ENCODE measurements around the gene DNAJB8.
A peak's percentile ranks its signal among the peaks of the same experiment; 100 is the strongest.

Gene DNAJB8

DNA sequence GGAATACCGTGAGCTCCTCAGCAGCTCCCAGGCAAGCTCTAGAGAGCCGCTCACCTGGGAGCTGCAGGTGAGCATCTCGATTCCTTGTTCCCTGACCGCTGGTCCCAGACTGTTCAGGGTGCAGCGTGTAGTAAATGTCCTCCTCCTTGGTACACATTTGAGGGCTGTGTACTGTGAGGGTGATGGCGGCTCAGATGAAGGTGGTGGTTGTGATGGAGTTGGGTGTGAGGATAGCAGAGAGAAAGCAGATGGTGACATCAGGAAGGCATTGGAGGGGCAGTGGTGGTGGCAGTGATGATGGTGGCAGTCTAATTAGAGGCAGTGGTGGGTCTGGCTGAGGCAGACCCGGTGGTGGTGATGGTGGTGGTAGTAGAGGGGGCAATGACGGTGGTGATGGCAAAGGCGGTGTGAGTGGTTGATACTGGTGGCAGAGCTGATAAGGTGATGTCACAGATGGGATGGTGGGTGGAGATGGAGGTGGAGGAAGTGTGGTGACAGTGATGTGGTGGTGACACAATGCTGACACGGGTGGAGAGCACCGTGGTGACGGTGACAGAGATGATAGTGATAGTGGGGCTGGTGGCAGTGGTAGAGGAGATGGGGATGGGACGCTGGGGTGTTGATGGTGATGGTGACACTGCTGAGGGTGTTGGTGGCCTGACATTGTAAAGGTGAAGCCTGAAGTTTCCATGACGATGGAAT lies at the start of gene DNAJB8:
DNAJB8 (minus strand) TSS at position 51 of the 702 bp plus-strand sequence. CDS start 3,645 bp downstream, outside the sequence.
- H3K9me3 Mint-ChIP-seq = no peaks in the 10 kb centered on the region
- peak; percentile 92 for ATAC-seq
- H3K4me3 Mint-ChIP-seq = no peak within 1 kb of the TSS
- peaks cover 32% of the 10 kb centered on the region for H3K4me1 Mint-ChIP-seq
- H3K36me3 Mint-ChIP-seq = no peaks in the 10 kb centered on the region
- no peak for DNase-seq (ENCODE audit: low spot score in 2 of 2)
- H3K27ac Mint-ChIP-seq = peak within 1 kb of the TSS; percentile 71

DNA sequence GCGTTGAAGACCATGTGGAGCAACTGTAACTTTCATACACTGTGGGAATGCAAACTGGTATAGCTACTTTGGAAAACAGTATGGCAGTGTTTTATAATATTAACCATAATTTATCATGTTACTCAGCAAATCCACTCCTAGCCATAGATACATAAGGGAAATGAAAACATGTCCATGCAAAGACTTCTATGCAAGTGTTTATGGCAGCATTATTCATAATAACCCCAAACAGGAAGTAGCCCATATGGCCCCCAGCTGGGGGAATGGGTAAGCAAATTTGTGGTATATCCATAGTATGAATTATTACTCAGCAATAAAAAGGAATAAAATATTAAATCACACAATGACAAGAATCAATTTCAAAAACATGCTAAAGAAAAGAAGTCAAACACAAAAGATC lies 49.3 kb upstream of the DNAJB8 start:
- H3K9me3 Mint-ChIP-seq = no peaks in the 10 kb centered on the region
- H3K27ac Mint-ChIP-seq = no peak overlapping the region
- no peaks in the 10 kb centered on the region for H3K36me3 Mint-ChIP-seq
- no peak overlapping the region for H3K4me3 Mint-ChIP-seq
- DNase-seq (ENCODE audit: low spot score in 2 of 2) (no peak), ATAC-seq (no peak)
- H3K4me1 Mint-ChIP-seq = no peaks in the 10 kb centered on the region

DNA sequence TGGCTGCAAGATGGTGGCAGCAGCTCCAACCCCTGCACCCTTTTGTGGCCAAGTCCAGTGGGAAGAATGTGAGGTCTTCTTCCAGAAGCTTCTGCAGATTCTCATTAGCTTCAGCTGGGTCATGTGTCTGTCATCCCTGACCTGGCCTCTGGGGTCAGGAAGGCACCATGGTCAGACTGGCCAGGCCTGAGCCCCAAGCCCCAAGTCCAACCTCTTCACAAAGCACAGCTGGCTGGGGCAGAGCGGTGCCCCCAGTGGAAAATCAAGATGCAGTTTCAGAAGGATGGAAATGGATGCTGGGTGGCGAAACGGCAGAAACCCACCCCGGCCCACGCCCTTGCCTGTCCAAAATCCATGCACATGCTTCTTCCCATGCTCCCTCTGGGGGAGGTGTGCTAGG lies 42.2 kb upstream of the DNAJB8 start:
- DNase-seq (ENCODE audit: low spot score in 2 of 2) (peak in 1 of 2 donors; percentile 25), ATAC-seq (no peak)
- Mint-ChIP-seq H3K4me1 (no peaks in the 10 kb centered on the region), H3K36me3 (no peaks in the 10 kb centered on the region), H3K4me3 (no peak overlapping the region), H3K9me3 (no peaks in the 10 kb centered on the region), H3K27ac (no peak overlapping the region)

DNA sequence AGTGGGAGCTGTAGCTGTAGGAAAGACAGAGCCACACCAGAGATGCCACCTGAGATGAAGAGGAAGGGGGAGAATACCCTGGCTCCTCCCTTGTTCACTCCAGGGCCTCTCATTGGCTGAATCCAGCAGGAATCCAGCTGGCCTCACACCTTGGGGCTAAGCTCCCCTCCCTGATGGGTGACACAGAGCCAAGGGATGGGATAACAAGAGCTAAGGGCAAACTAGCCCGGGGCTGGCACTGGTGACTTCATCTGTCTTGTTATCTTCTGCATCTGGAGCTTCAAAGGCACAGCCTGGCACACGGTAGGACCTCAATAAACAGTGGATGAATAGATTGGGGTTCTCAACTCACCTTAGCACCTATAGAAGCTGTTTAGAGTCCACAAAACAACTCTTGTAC lies 40.1 kb upstream of the DNAJB8 start:
- no peaks in the 10 kb centered on the region for H3K36me3 Mint-ChIP-seq
- H3K4me3 Mint-ChIP-seq = no peak overlapping the region
- DNase-seq (ENCODE audit: low spot score in 2 of 2) (peak in 1 of 2 donors; percentile 44), ATAC-seq (no peak)
- no peaks in the 10 kb centered on the region for H3K4me1 Mint-ChIP-seq
- no peaks in the 10 kb centered on the region for H3K9me3 Mint-ChIP-seq
- no peak overlapping the region for H3K27ac Mint-ChIP-seq

DNA sequence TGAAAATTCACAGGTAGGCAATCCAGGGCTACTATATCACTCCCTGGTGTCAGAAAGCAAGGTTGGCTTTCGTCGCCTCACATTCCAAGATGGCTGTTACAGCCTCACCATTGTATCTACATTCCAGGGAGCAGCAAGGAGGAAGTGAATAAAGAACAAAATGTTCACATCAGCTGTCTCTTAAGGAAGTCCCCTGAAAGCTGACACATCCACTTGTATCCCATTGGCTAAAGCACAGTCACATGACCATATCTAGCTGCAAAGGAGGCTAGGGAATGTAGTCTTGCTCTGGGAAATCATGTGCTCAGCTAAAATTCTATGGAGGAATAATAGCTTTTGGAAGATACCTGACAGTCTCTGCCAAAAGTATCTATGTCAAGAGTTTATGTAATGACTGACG lies 39.1 kb upstream of the DNAJB8 start:
- ATAC-seq (no peak), DNase-seq (ENCODE audit: low spot score in 2 of 2) (no peak)
- Mint-ChIP-seq H3K27ac (no peak overlapping the region), H3K4me3 (no peak overlapping the region), H3K9me3 (no peaks in the 10 kb centered on the region), H3K36me3 (no peaks in the 10 kb centered on the region), H3K4me1 (no peaks in the 10 kb centered on the region)

DNA sequence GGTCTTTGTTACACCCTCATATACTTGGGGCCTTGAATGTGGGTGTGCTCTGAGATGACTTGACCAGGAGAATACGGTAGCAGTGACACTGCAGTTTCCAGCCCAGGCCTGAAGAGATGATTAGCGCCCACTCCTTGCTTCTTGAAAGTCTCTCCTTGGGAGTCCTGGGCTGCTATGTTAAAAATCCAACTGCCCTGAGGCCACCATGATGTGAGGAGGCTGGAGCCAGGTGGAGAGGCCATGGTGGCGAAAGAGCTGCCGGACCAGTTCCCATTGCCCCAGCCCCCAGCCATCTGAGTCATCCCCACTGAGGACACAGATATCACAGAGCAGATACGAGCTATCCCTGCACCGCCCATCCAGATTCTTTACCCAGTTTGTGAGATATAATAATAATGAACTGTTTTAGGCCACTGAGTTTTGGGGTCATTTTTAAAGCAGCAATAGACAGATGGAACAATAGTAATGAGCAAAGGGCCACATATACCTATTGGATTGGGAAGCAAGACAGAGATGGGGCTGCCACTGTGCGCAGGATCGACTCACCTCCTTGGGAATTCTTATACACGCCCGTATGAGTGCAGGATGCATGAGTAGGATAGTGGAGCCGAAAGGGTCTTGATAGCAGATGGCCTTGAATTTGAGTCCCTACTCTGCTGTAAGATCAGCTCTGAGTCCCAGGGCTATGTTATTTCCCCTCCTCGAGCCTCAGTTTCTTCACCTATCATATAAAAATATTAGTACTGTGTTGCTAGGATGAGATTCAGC lies 38.5 kb upstream of the DNAJB8 start:
- DNase-seq (ENCODE audit: low spot score in 2 of 2) (no peak), ATAC-seq (no peak)
- Mint-ChIP-seq H3K27ac (no peak overlapping the region), H3K4me3 (no peak overlapping the region), H3K9me3 (no peaks in the 10 kb centered on the region), H3K36me3 (no peaks in the 10 kb centered on the region), H3K4me1 (no peaks in the 10 kb centered on the region)

DNA sequence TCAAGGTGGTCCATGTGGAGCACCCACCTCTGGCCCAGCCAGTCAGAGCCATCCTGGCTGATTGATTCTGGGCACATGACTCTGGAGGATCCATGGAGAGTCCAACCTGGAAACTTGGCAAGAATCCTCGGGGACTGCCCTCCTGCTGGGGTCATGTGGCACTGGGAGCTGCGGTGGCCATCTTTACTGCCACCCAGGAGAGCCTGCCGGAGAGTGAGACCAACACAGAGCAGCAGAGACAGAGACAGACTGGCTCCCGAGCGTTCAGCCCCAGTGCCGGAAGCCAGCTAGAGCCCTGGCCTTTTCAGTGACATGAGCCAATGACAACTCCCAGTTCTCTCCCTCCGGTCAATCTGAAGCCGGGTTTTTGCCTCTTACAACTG lies 37.8 kb upstream of the DNAJB8 start:
- Mint-ChIP-seq H3K4me3 (no peak overlapping the region), H3K4me1 (no peaks in the 10 kb centered on the region), H3K9me3 (no peaks in the 10 kb centered on the region), H3K36me3 (no peaks in the 10 kb centered on the region), H3K27ac (no peak overlapping the region)
- no peak for DNase-seq (ENCODE audit: low spot score in 2 of 2)
- ATAC-seq = no peak

DNA sequence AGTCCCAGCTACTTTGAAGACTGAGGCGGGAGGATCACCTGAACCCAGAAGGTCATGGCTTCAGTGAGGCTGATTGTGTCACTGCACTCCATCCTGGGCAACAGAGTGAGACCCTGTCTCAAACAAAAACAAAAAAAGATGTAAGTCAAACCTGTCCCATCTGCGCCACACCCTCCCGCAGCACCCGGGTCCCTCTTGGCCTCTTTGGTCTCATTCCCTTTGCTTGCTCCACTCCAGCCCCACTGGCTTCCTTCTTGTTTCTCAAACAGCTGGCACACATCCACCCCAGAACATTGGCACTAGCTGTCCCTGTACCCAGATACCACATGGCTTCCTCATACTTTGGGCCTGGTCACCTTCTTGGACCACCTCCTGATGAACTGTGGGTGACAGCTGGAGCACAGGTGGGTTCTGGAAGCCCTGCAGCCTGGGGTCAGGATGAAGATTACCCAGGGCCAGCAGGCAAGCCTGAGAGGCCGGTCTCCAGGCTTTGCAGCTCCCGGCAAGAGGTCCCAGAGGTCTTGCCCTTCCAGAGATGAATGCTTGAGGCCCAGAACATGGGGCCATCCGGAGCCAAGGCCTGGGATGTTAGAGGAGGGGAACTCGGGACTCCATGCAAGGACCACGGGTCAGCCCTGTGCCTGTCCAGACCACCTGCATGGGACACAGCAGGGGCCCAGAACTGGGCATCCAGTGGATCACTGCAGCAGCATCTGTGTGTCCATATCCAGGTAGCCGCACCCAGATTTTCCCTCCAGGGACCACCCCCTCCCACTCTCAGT lies 37.3 kb upstream of the DNAJB8 start:
- H3K27ac Mint-ChIP-seq = no peak overlapping the region
- H3K36me3 Mint-ChIP-seq = no peaks in the 10 kb centered on the region
- no peak for DNase-seq (ENCODE audit: low spot score in 2 of 2)
- H3K9me3 Mint-ChIP-seq = no peaks in the 10 kb centered on the region
- H3K4me1 Mint-ChIP-seq = no peaks in the 10 kb centered on the region
- ATAC-seq = no peak
- no peak overlapping the region for H3K4me3 Mint-ChIP-seq

DNA sequence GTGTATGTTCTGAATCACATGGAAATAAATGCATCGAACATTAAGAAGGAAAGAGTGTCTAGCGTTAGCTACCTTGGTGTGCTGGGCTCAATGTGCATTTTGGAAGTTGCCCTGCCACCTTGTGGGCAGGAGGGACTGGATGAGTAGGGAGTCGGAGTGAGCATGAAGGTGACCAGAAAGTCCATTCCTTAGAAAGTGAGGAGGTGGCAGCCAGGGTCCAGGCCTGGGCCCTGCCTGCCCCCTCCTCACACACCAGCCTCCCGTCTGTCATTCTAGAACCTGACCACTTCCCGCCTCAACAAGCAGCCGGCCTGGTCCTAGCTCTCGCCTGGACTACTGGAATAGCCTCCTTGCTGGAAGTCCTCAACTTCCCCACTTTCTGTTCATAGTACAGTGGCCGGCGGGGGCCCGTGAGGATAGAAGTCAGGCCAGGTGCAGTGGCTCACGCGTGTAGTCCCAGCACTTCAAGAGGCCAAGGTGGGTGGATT lies 36.5 kb upstream of the DNAJB8 start:
- Mint-ChIP-seq H3K27ac (no peak overlapping the region), H3K9me3 (no peaks in the 10 kb centered on the region), H3K4me3 (no peak overlapping the region), H3K4me1 (no peaks in the 10 kb centered on the region), H3K36me3 (no peaks in the 10 kb centered on the region)
- DNase-seq (ENCODE audit: low spot score in 2 of 2) (no peak), ATAC-seq (no peak)

DNA sequence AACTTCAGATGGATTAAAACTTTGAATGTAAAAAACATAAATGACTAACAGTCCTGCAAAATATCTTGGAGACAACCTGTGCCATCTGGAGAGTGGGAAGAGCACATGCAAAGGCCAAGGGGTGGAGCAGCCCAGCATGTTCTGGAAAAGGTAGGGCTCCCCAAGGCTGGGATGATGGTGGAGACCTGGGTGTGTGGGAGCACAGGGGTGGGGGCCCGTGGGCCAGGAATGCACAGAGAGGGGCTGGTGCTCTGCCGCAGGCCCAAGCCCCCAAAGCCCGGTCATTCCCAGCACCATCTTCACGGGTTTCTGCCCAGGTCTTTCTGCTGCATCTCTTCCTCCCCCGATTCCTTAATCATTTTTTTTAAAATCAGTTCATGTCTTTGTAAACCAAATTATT lies 36.0 kb upstream of the DNAJB8 start:
- no peak overlapping the region for H3K27ac Mint-ChIP-seq

DNA sequence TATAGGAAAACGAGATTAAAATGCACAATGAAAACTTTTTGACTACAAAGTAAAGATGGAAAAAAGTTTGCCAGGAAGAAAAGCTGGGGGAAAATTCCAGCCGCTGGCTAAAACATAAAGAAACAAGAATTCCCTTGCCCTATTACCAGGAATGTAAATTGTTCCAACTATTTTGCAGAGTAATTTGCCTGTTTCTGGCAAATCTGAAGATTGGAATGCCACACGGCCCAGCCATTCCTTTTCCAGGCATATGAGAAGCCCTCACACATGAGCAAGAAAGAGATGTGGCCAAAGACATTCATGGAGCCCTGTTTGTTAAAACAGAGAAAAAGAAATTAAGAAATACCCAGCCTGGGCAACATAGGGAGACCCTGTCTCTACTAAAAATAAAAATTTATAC lies 34.7 kb upstream of the DNAJB8 start:
- Mint-ChIP-seq H3K4me3 (no peak overlapping the region), H3K36me3 (no peaks in the 10 kb centered on the region), H3K4me1 (no peaks in the 10 kb centered on the region), H3K9me3 (no peaks in the 10 kb centered on the region), H3K27ac (no peak overlapping the region)
- no peak for ATAC-seq
- DNase-seq (ENCODE audit: low spot score in 2 of 2) = no peak

More for the DNA sequence above, 36.0 kb upstream of the DNAJB8 start:
- DNase-seq (ENCODE audit: low spot score in 2 of 2) = no peak
- ATAC-seq = no peak
- no peaks in the 10 kb centered on the region for H3K4me1 Mint-ChIP-seq
- no peak overlapping the region for H3K4me3 Mint-ChIP-seq
- no peaks in the 10 kb centered on the region for H3K36me3 Mint-ChIP-seq
- no peaks in the 10 kb centered on the region for H3K9me3 Mint-ChIP-seq

DNA sequence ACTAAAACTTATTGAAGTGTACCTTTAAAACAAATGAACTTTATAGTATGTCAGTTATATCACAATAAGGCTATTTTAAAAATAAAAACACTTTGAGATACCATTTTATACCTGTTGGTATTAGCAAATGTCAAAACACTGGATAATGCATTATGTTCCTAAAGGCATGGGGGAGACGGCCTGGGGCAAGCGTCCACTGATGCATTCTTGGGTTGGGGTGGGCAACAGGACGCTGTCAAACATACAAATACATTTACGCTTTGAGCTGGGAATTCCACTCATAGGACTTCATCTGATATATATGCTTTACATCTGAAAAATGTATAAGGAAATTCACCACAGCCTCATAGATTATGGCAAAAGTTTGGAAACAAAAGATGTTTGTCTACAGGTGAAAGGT lies 33.9 kb upstream of the DNAJB8 start:
- Mint-ChIP-seq H3K4me1 (peaks cover 6% of the 10 kb centered on the region), H3K27ac (no peak overlapping the region), H3K4me3 (no peak overlapping the region), H3K9me3 (no peaks in the 10 kb centered on the region), H3K36me3 (no peaks in the 10 kb centered on the region)
- DNase-seq (ENCODE audit: low spot score in 2 of 2) (no peak), ATAC-seq (no peak)

DNA sequence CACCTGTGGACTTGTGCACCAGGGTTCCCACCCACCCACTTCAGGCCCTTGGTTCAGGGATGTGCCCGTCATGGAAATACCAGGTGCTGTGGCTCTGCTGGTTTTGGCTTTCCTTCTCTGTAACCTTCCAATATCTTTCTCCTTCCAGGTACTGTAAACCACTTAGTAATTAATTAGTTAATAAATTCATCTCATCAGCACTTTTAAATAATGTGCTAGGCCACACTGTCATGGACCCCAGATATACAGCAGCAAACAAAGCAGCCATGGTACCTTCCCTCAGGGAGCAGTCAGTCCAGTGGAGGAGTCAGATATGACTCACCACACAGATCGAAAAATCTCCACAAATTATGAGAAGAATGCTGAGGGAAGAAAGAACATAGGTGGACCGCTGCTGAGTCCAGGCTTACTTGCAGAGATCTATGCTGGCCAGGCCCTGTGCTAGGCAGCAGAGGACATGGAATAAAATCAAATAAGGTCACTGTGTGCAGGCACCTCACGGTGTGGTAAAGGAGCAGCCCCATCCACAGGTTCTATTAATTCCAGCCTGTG lies 33.1 kb upstream of the DNAJB8 start:
- Mint-ChIP-seq H3K27ac (no peak overlapping the region), H3K9me3 (no peaks in the 10 kb centered on the region), H3K36me3 (no peaks in the 10 kb centered on the region), H3K4me1 (peaks cover 6% of the 10 kb centered on the region), H3K4me3 (no peak overlapping the region)
- DNase-seq (ENCODE audit: low spot score in 2 of 2) = no peak
- no peak for ATAC-seq

DNA sequence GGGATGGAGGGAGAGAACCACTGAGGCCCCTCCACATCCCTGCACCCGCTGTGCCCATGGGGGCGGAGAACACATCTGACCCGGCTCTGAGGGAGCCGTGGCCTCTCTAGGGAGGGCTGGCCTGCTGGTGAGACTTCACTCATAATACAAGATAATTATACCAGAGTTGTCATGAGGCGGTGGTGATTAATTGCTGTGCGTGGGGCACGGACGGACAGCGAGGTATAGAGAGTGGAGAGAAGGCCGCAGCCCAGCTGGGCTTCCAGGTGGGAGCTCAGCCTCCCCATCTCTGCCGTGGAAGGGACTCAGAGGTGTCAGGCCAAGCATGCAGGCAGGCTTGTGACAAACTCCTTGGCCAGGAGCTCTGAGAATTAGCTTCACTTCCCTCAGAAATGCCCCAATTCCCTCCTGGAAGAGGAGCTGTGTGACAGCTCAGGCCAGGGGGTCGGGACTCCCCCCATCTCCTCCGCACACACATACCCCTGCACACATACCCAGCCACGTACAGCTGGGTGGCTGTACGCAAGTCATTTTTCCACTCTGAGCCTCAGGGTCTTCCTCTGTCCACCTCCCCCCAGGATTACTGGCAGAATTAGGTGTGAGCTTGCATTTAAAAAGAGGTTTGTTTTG lies 32.3 kb upstream of the DNAJB8 start:
- H3K4me3 Mint-ChIP-seq = peak overlapping the region; percentile 62
- DNase-seq (ENCODE audit: low spot score in 2 of 2) (no peak), ATAC-seq (no peak)
- no peaks in the 10 kb centered on the region for H3K9me3 Mint-ChIP-seq
- peaks cover 6% of the 10 kb centered on the region for H3K4me1 Mint-ChIP-seq
- H3K27ac Mint-ChIP-seq = no peak overlapping the region
- no peaks in the 10 kb centered on the region for H3K36me3 Mint-ChIP-seq

DNA sequence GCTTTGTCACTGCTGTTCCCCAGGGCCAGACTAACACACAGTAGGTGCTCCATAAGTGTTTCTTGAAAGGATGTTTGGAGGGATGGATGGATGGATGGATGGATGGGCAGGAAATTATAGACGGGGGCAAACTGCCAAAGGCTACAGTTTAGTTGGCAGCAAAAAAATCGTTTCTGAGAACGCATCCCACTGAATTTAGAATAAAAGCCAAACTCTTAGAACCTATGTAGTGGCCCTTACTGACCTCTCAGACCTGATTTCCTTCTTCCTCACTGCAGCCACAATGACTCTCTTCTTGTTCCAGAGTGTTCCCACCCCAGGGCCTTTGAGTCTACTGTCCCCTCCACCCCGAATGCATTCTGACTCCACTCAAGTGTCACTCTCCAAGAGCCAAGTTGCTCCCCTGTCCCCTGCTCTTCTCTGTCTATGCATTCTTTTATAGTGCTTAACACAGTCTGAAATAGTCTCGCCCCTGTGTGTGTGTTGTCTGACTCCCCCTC lies 31.5 kb upstream of the DNAJB8 start:
- Mint-ChIP-seq H3K36me3 (no peaks in the 10 kb centered on the region), H3K4me3 (peak overlapping the region; percentile 62), H3K27ac (no peak overlapping the region), H3K9me3 (no peaks in the 10 kb centered on the region), H3K4me1 (peaks cover 11% of the 10 kb centered on the region)
- no peak for DNase-seq (ENCODE audit: low spot score in 2 of 2)
- ATAC-seq = no peak
